Breast epithelium (tissue), 3 donors: Measurements from ENCODE around the gene PRKAR2A.

Experiments
- CTCF ChIP-seq, 3 donors: fragments of 450-650 bp; IDR thresholded peaks; one replicate each; pipeline ENCODE4 v1.5.1; 2016 to 2017; ENCODE audit warnings: antibody characterized with exemption in 3 of 3, mild to moderate bottlenecking in 3 of 3, moderate library complexity in 3 of 3
- POLR2A ChIP-seq: fragments of 450-650 bp; IDR thresholded peaks from one replicate; pipeline ENCODE4 v1.6.1; 2016; ENCODE audit warnings: antibody characterized with exemption, mild to moderate bottlenecking, moderate library complexity

GRCh38 chr3:48697952-48698351 is 149.7 kb downstream of the PRKAR2A start:
- TF ChIP-seq CTCF (IDR thresholded peaks at IDR 0.05) (no peak), POLR2A (no peak)
